Left ventricle myocardium inferior (tissue), 1 donor: ENCODE measurements around the gene DPY19L3. TPM values are rescaled to one million over a fixed set of nuclear protein-coding genes. Genes with fewer than 3 reads are reported as not detected.
"Not testable (repeated sequence)": the region's sequence is repeated elsewhere in the genome, so short reads cannot be mapped to it uniquely, and the experiment has no call there.

Experiments
- DNase-seq: peaks from one replicate; pipeline ENCODE4 v3.0.0-alpha.2; 2020
- H3K27ac ChIP-seq: fragments of 200-600 bp; replicated peaks from 2 replicates; pipeline ENCODE4 v1.8.0; 2021
- H3K27me3 ChIP-seq: fragments of 200-600 bp; 2 replicates; pipeline ENCODE4 v1.8.0; 2021; ENCODE audit warnings: low read depth
- H3K36me3 ChIP-seq: fragments of 200-600 bp; 2 replicates; pipeline ENCODE4 v1.8.0; 2021
- H3K4me1 ChIP-seq: fragments of 200-600 bp; 2 replicates; pipeline ENCODE4 v1.8.0; 2021
- H3K4me3 ChIP-seq: fragments of 200-600 bp; 2 replicates; pipeline ENCODE4 v1.8.0; 2021; ENCODE audit warnings: mild to moderate bottlenecking, moderate library complexity
- H3K9me3 ChIP-seq: fragments of 200-600 bp; replicated peaks from 2 replicates; pipeline ENCODE4 v1.8.0; 2021
- CTCF ChIP-seq: fragments of 200-600 bp; IDR thresholded peaks from 2 replicates; pipeline ENCODE4 v1.8.0; 2021; ENCODE audit warnings: antibody characterized with exemption, mild to moderate bottlenecking, borderline replicate concordance
- intact Hi-C: fragments of 100-400 bp; cut with micrococcal nuclease; formaldehyde crosslinking; loops from one replicate; pipeline ENCODE4 v1.11.0; 2022
- total RNA-seq: library from RNA; stranded (reverse); fragmentation: NEBNext Ultra II Directional; extraction: Animal tissue kit (Norgen Biotek cat#: 25700); gene quantifications from one replicate; pipeline ENCODE4 v1.2.1, GENCODE V29; 2021
- donor health status: DM: no; HTN: yes; CAD: no; lungs with severe emphysema.

Gene DPY19L3
- total RNA-seq, 1 donor from 2014 or later, result 5.2 TPM

GRCh38 chr19:32367948-32368536, 37.5 kb upstream of the DPY19L3 start:
- no peak for TF ChIP-seq CTCF
- H3K27ac ChIP-seq, result peak overlapping the region; percentile 37

GRCh38 chr19:32368787-32369186, 36.8 kb upstream of the DPY19L3 start:
- TF ChIP-seq CTCF, result no peak
- no peak overlapping the region for H3K4me3 ChIP-seq
- H3K36me3 ChIP-seq, result peaks cover 42% of the 10 kb centered on the region
- no peaks in the 10 kb centered on the region for H3K9me3 ChIP-seq
- no peaks in the 10 kb centered on the region for H3K27me3 ChIP-seq
- intact Hi-C loops, result no loop called here
- no peak overlapping the region for H3K27ac ChIP-seq
- peaks cover 45% of the 10 kb centered on the region for H3K4me1 ChIP-seq
- DNase-seq, result no peak

More at GRCh38 chr19:32367948-32368536, 37.5 kb upstream of the DPY19L3 start:
- H3K36me3 ChIP-seq, result peaks cover 41% of the 10 kb centered on the region
- peaks cover 46% of the 10 kb centered on the region for H3K4me1 ChIP-seq
- H3K27me3 ChIP-seq, result no peaks in the 10 kb centered on the region
- H3K9me3 ChIP-seq, result no peaks in the 10 kb centered on the region
- DNase-seq, result no peak
- H3K4me3 ChIP-seq, result no peak overlapping the region
- intact Hi-C loops, result no loop called here

- H3K27me3 ChIP-seq, result no peaks in the 10 kb centered on the region
- H3K4me1 ChIP-seq, result peaks cover 34% of the 10 kb centered on the region
- H3K27ac ChIP-seq, result peak overlapping the region; percentile 66
- intact Hi-C loops, result no loop called here
- H3K4me3 ChIP-seq, result no peak overlapping the region
- H3K36me3 ChIP-seq, result peaks cover 45% of the 10 kb centered on the region
- DNase-seq, result no peak
- no peak for TF ChIP-seq CTCF
- no peaks in the 10 kb centered on the region for H3K9me3 ChIP-seq
Observed at GRCh38 chr19:32372726-32373517, 32.6 kb upstream of the DPY19L3 start.

GRCh38 chr19:32373585-32374295, 31.8 kb upstream of the DPY19L3 start:
- Histone ChIP-seq H3K4me1 (peaks cover 26% of the 10 kb centered on the region), H3K9me3 (no peaks in the 10 kb centered on the region), H3K27ac (peak overlapping the region; percentile 66), H3K27me3 (no peaks in the 10 kb centered on the region), H3K4me3 (no peak overlapping the region), H3K36me3 (peaks cover 51% of the 10 kb centered on the region)
- DNase-seq, result no peak
- intact Hi-C loops, result no loop called here
- TF ChIP-seq CTCF, result no peak

- peak overlapping the region; percentile 66 for H3K27ac ChIP-seq
- intact Hi-C loops, H3K27me3 ChIP-seq, DNase-seq, H3K4me3 ChIP-seq, H3K9me3 ChIP-seq: not testable (repeated sequence)
- peaks cover 20% of the 10 kb centered on the region for H3K4me1 ChIP-seq
- H3K36me3 ChIP-seq, result peaks cover 46% of the 10 kb centered on the region
Observed at GRCh38 chr19:32374362-32374761, 31.2 kb upstream of the DPY19L3 start.

- DNase-seq, H3K27ac ChIP-seq, H3K4me3 ChIP-seq, H3K27me3 ChIP-seq, intact Hi-C loops, H3K9me3 ChIP-seq: not testable (repeated sequence)
- peak; percentile 39 for TF ChIP-seq CTCF
- peaks cover 20% of the 10 kb centered on the region for H3K4me1 ChIP-seq
- H3K36me3 ChIP-seq, result peaks cover 56% of the 10 kb centered on the region
Observed at GRCh38 chr19:32377088-32377487, 28.5 kb upstream of the DPY19L3 start.
